ENCODE data around the gene LRFN2.

LRFN2 gene

GRCh38 chr6:40474937-40475336, 112.2 kb downstream of the LRFN2 start:
- DNase-seq (ENCODE audit: low read depth) = no peak

GRCh38 chr6:40473026-40473425, 114.1 kb downstream of the LRFN2 start:
- no peak for DNase-seq (ENCODE audit: low read depth)

- no peak for DNase-seq (ENCODE audit: low read depth)
These were observed 114.8 kb downstream of the LRFN2 start for GRCh38 chr6:40472353-40472752.

DNA sequence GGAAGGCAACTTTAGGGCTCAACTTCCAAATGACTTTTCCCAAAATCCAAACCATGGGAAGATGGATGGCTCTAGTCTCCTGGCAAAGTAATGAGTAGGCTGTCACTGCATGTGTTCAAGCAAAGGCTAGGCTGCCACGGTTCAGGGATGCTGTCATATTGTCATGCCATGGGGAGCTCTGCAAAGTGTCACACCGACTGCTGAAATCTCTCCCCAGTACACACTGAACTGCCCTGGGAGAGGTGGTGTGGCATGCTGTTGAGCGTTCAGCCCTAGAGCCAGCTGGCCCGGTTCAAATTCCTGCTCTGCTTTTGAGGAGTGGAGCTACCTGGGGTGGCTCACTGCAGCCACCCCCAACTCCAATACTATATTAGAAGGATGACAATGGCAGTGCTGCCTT, 115.9 kb downstream of the LRFN2 start:
- DNase-seq (ENCODE audit: low read depth) = no peak

DNA sequence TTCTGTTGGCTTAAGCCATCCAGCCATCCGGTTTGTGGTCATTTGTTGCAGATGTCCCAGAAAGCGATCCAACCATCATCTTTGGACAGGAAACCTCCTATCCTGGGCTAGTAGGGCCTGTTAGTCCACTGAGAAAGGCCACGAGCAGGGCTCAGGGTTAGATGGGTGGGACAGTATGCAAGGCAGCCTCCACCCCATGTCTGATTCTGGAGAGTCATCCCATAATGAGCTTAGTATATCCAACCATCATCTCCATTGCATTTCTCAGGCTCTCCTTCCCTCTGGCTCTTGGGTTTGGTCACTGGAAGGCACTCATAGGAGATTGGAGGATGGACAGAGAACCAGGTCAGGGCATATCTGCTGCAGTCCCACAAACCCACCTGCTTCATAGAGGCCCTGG, 117.8 kb downstream of the LRFN2 start:
- DNase-seq (ENCODE audit: low read depth) = no peak

DNA sequence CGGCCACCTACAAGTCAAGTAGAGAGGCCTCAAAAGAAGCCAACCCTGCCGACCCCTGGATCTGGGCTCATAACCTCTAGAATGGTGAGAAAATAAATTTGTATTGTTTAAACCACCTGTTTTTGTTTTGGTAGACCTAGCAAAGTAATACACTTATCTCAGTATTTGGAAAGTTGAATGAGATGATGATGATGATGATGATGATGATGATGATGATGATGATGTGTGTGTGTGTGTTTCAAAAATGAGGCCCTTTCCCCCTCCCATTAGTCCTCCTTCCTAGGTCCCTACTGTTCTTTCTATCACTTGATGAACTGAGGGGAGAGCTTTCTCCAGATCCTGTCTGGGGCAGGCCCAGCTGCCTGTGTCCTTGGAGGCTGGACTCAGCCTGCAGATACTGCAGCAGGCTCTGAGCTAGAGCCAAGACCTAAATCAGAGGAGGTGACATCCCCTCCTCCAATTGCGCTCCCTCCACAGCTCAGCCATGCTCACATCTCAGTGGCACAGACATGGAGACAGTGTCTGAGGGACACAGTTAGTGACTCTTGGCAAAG, 120.1 kb downstream of the LRFN2 start:
- DNase-seq (ENCODE audit: low read depth) = no peak

DNA sequence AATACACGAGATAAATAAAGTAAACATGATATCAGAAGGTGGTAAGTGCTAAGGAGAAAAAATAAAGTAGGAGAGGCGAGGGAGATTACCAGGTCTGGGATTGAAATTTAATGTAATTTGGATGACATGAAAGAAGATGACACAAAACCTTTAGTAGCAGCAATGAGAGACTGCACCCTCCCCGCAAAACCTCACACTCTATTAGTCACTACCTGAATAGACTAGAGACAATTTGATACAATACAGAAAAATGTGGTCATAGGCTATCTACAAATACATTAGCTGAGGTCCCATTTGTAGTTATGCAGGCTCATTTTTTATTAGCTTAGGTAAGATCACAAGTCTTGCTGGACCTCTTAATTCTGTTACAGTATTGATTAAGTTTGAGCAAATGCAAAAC, 125.5 kb downstream of the LRFN2 start:
- no peak for DNase-seq (ENCODE audit: low read depth)

DNA sequence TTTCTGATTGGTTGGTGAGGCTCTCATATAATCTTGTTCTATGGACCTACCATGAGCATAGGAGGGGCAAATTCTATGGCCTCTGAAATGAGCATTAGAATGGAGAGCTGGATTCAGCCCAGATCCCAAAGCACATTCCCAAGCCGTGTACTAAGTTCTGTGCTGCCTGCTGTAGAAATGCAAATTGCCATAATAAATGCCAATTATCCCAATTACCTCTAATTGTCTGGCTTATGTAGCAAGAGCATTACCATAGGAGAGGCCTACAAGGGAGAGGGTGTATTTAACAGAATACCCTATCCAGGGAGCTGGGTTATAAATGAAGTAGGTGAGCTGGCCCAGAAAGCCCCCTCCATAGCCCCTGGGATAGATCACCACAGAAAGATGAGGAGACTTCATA, 126.8 kb downstream of the LRFN2 start:
- no peak for DNase-seq (ENCODE audit: low read depth)

DNA sequence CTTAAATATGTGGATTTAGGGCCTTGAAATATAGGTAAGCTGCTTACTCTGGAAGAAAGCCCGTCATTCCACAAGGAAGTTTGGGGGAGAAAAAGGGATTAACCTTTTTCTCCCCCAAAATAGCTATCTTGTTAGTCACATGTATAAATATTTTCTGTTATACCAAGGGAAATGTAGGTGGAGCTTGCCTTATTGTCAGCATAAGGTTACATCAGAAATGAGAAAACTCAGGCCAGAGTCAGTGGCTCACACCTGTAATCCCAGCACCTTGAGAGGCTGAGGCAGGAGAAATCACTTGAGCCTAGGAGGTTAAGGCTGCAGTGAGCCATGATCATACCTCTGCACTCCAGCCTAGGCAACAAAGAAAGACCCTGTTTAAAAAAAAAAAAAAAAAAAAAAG, 129.9 kb downstream of the LRFN2 start:
- DNase-seq (ENCODE audit: low read depth) = no peak

GRCh38 chr6:40456390-40457013, 130.7 kb downstream of the LRFN2 start:
- DNase-seq (ENCODE audit: low read depth) = no peak

DNA sequence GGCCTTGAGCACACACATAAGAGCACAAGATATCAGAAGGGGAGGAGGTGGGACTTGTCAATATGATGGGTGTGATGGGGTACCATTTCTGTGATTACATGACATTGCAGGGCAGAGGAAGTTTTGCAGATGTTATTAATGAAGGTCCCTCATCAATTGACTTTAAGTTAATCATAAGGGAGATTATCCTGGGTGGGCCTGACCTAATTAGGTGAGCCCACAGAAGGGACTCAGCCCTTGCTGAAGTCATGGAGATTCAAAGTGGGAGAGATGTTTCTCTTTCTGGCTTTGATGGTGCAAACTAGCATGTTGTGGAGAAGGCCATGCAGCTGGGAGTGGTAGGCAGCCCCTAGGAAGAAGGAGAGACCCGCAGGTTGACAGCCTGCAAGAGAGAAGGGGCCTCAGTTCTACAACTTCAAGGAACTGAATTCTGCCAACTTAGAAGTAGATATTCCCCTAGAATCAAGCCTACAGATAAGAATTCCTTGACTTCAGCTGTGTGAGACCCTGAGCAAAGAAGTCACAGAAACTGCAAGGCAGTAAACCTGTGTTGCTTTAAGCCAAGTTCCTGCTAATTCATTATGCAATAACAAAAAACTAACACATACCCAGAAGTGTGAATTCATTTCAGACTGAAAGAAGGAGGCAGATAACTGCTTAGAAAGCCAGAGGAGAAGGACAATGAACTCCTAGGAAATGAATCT, 131.3 kb downstream of the LRFN2 start:
- no peak for DNase-seq (ENCODE audit: low read depth)

- DNase-seq (ENCODE audit: low read depth) = no peak
These were observed 136.7 kb downstream of the LRFN2 start for GRCh38 chr6:40450483-40450882.

DNA sequence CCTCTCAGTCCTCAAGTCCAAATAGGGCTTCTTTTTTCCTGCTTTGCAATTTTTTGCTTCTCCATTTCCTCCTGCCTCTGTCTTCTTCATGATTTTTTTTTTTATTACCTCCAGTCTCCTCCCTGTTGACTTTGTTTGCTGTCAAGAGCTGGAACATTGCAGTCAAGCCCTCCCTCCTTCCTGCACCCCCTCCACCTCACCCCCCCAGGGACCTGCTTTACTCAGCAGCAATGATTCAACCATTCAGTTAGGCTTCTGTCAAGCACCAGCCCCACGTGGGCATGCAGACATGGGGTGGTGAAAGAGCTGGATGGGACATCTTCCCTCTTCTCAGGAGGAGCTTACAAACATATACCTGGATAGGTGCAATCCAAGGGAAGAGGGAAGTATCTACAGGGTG, 142.4 kb downstream of the LRFN2 start:
- DNase-seq (ENCODE audit: low read depth) = no peak

- DNase-seq (ENCODE audit: low read depth) = no peak
These were observed 142.9 kb downstream of the LRFN2 start for GRCh38 chr6:40444312-40444711.

GRCh38 chr6:40443842-40444241, 143.3 kb downstream of the LRFN2 start:
- DNase-seq (ENCODE audit: low read depth) = no peak

DNA sequence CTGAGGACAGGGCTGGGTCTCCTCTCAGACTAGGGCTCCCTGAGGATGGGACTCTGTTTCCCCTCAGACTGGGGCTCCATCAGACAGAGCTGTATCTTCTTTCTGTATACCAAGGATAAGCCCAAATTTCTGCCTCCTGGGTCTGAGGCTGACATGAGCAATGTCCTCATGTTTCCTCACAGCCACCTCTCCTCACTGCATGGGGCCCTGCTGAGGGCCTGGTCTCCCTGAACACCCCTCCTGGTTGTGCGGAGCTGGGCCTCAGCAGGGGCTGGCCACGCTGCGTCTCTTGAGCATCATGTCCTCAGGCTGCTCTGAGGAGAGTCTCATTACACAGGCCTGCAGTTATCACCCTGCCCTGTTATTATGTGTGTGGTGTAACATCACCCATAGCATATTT, 144.6 kb downstream of the LRFN2 start:
- no peak for DNase-seq (ENCODE audit: low read depth)

DNA sequence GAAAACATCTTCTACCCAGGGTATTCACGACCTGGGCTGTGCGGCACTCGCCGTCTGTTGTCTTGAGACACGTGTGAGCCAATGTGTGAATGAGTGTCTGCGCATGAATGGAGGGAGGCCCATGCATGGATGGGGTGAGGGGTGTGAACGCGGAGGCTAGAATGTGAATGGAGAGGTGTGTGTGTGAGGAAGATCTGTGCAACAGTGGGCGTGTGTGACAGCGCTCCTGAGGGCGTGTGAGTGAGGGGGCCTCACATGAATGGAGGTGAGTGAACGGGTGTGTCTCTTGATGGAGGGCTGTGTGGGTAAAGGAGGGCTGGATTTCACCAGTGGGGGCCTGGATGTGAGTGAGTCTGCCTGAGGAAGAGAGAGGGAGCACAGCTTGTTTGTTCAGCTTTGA, 146.0 kb downstream of the LRFN2 start:
- no peak for DNase-seq (ENCODE audit: low read depth)

DNA sequence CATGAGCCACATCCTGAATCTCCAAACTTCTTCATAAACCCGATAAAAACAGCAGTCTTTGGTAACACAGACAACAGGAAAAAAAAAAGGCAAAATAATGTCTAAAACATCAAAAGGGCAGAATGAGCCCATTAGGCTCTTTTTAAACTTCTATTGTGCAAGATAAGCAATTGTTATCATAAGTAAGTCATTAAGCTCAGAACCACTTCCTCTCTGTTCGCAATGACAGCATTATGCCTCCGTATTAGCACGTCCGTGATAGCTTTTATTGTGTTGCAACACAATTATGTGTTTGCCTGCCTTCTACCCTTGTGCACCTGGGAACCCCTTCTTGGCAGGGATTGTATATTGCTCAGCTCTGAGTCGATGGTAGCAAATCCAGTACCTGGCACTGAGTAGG, 147.1 kb downstream of the LRFN2 start:
- no peak for DNase-seq (ENCODE audit: low read depth)

GRCh38 chr6:40439026-40439800, 148.0 kb downstream of the LRFN2 start:
- DNase-seq (ENCODE audit: low read depth) = no peak

- DNase-seq (ENCODE audit: low read depth) = no peak
These were observed 148.8 kb downstream of the LRFN2 start for GRCh38 chr6:40438246-40438887.

DNA sequence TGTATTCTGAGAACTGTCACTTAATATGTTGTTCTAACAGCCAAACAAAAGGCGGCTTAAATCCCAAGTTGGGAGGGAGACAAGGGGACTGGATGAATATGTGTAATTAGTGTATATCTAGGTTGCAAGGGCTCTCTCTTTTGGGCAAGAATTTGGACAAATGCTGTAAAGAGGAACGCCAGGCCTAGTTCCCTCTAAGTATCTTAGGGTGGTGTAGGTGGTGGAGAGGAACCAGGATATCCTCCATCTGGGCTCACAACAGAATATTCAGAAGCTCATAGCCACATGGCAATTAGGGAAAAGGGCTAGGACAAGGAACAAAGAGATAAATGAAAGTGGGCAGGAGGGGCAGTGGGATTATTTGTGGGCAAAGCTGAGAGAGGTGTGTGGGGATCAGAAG, 149.5 kb downstream of the LRFN2 start:
- no peak for DNase-seq (ENCODE audit: low read depth)
